Sigmoid colon (tissue), 4 donors: ENCODE results near the gene UBL4B.

Source experiments
- POLR2AphosphoS5 ChIP-seq, 4 donors: sonication (generic); formaldehyde crosslinking; IDR thresholded peaks; one replicate each; pipeline ENCODE4 v1.6.1; 2017; ENCODE audit warnings: antibody characterized with exemption in 4 of 4
- TF ChIP-seq, protein P1 (sequence below), 4 experiments: fragments of 450-650 bp in 3 of 4; fragments of 200-600 bp in 1 of 4; IDR thresholded peaks; one replicate each; pipeline ENCODE4 v1.5.1; 2016 to 2019; ENCODE audit warnings: antibody characterized with exemption in 4 of 4, mild to moderate bottlenecking in 3 of 4, moderate library complexity in 2 of 4

DNA sequence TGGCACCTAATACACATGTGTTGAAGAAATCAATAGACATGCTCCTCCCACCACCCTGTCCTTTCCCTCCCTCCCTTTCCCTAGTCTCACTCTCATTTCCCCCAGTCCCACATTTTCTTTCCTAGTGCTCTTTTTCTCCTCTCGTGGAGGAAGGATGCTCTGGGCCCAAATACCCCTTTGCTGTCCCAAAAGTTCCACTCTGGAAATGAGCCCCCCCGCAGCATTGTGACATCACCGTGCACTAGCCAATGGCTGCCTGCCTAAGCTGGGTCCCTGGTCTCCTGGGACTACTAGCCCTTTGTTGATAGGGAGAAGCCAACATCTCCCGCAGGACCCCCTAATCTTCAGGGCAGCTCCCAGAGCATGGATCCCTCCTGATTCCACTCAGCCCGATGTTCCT, at the start of gene UBL4B:
- TF ChIP-seq, protein P1, sequence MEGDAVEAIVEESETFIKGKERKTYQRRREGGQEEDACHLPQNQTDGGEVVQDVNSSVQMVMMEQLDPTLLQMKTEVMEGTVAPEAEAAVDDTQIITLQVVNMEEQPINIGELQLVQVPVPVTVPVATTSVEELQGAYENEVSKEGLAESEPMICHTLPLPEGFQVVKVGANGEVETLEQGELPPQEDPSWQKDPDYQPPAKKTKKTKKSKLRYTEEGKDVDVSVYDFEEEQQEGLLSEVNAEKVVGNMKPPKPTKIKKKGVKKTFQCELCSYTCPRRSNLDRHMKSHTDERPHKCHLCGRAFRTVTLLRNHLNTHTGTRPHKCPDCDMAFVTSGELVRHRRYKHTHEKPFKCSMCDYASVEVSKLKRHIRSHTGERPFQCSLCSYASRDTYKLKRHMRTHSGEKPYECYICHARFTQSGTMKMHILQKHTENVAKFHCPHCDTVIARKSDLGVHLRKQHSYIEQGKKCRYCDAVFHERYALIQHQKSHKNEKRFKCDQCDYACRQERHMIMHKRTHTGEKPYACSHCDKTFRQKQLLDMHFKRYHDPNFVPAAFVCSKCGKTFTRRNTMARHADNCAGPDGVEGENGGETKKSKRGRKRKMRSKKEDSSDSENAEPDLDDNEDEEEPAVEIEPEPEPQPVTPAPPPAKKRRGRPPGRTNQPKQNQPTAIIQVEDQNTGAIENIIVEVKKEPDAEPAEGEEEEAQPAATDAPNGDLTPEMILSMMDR (IDR thresholded peaks at IDR 0.05): no peak
- TF ChIP-seq POLR2AphosphoS5 (IDR thresholded peaks at IDR 0.05): no peak
